ENCODE measurements around the gene DHX9.
"Not testable (repeated sequence)": the region's sequence is repeated elsewhere in the genome, so short reads cannot be mapped to it uniquely, and the experiment has no call there.

DHX9 gene

DNA sequence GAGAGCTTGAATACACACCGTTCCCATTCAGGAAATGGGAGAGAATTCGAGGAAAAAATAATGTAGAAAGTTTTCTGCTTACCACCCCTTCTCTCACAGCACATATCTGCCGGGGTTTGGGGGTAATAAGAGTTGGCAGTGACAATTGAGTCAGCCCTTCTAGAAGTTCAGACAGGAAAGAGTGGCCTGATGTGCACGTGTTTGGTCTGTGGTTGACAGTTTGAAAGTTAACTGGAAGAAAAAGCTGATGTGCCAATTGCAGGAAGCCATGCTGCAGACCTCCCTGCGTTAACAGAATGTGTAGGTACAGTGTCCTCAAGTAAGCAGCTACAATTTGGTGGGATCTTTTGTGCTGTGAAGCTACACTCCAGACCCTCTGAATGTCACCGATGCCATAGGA lies 50.9 kb downstream of the DHX9 start:
- no peak overlapping the region for H3K4me3 ChIP-seq (replicated peaks; ENCODE audit: insufficient read depth, low read length)
- no peaks in the 10 kb centered on the region for H3K27me3 ChIP-seq (ENCODE audit: insufficient read depth, poor library complexity, severe bottlenecking)
- peak; percentile 29 to 83 for DNase-seq (ENCODE audit: low read depth in 1 of 2, low spot score in 1 of 2)
- TF ChIP-seq, protein P1, sequence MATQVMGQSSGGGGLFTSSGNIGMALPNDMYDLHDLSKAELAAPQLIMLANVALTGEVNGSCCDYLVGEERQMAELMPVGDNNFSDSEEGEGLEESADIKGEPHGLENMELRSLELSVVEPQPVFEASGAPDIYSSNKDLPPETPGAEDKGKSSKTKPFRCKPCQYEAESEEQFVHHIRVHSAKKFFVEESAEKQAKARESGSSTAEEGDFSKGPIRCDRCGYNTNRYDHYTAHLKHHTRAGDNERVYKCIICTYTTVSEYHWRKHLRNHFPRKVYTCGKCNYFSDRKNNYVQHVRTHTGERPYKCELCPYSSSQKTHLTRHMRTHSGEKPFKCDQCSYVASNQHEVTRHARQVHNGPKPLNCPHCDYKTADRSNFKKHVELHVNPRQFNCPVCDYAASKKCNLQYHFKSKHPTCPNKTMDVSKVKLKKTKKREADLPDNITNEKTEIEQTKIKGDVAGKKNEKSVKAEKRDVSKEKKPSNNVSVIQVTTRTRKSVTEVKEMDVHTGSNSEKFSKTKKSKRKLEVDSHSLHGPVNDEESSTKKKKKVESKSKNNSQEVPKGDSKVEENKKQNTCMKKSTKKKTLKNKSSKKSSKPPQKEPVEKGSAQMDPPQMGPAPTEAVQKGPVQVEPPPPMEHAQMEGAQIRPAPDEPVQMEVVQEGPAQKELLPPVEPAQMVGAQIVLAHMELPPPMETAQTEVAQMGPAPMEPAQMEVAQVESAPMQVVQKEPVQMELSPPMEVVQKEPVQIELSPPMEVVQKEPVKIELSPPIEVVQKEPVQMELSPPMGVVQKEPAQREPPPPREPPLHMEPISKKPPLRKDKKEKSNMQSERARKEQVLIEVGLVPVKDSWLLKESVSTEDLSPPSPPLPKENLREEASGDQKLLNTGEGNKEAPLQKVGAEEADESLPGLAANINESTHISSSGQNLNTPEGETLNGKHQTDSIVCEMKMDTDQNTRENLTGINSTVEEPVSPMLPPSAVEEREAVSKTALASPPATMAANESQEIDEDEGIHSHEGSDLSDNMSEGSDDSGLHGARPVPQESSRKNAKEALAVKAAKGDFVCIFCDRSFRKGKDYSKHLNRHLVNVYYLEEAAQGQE (IDR thresholded peaks at IDR 0.05; ENCODE audit: insufficient replicate concordance, low read depth) = no peak
- TF ChIP-seq POLR2AphosphoS5 (IDR thresholded peaks at IDR 0.05; ENCODE audit: low read depth) = peak; percentile 71
- peak overlapping the region; percentile 68 for H3K27ac ChIP-seq (replicated peaks)

DNA sequence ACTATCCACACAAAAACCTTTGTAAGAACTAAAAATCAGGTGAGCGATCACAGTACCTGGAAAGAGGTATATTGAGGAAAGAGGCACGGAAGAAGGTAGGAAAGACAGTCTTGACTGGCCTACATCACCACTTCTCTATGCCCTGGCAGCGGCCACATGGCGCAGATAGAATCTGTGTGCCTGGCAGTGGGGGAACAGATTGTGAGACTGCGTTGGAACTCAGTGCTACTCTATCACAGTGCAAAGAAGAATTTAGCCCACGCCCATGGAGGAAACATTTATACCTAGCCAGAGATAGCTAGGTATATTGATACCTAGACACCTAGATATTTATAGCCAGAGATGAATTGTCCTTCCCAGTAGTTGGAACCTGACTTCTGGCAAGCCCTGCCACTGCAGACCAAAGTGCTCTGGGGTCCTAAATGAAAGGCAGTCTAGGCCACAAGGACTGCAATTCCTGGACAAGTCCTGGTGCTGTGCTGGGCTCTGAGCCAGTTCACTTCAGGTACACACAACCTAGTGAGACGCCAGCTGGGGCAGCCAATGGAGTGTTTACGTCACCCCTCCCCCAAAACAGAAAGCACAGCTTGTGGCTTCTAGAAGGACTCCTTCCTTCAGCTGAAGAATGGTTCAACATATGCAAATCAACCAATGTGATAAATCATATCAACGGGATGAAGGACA lies 51.9 kb downstream of the DHX9 start:
- peak overlapping the region; percentile 68; the same call in 1 of the 2 replicates for H3K27ac ChIP-seq (replicated peaks)
- H3K4me3 ChIP-seq (replicated peaks; ENCODE audit: insufficient read depth, low read length) = no peak overlapping the region
- no peak for DNase-seq (ENCODE audit: low read depth in 1 of 2, low spot score in 1 of 2)
- TF ChIP-seq SPI1 (IDR thresholded peaks at IDR 0.05; ENCODE audit: borderline replicate concordance, low read depth) = no peak
- TF ChIP-seq, protein P2, sequence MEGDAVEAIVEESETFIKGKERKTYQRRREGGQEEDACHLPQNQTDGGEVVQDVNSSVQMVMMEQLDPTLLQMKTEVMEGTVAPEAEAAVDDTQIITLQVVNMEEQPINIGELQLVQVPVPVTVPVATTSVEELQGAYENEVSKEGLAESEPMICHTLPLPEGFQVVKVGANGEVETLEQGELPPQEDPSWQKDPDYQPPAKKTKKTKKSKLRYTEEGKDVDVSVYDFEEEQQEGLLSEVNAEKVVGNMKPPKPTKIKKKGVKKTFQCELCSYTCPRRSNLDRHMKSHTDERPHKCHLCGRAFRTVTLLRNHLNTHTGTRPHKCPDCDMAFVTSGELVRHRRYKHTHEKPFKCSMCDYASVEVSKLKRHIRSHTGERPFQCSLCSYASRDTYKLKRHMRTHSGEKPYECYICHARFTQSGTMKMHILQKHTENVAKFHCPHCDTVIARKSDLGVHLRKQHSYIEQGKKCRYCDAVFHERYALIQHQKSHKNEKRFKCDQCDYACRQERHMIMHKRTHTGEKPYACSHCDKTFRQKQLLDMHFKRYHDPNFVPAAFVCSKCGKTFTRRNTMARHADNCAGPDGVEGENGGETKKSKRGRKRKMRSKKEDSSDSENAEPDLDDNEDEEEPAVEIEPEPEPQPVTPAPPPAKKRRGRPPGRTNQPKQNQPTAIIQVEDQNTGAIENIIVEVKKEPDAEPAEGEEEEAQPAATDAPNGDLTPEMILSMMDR (IDR thresholded peaks at IDR 0.05; ENCODE audit: insufficient read depth, low read length) = no peak
- no peak; the same call in 1 of the 2 replicates for TF ChIP-seq POLR2AphosphoS5 (IDR thresholded peaks at IDR 0.05; ENCODE audit: low read depth)
- no peak for TF ChIP-seq GABPA (IDR thresholded peaks at IDR 0.05; ENCODE audit: low read depth)
- TF ChIP-seq, protein P1 (IDR thresholded peaks at IDR 0.05; ENCODE audit: insufficient replicate concordance, low read depth) = no peak
- no peaks in the 10 kb centered on the region for H3K27me3 ChIP-seq (ENCODE audit: insufficient read depth, poor library complexity, severe bottlenecking)

DNA sequence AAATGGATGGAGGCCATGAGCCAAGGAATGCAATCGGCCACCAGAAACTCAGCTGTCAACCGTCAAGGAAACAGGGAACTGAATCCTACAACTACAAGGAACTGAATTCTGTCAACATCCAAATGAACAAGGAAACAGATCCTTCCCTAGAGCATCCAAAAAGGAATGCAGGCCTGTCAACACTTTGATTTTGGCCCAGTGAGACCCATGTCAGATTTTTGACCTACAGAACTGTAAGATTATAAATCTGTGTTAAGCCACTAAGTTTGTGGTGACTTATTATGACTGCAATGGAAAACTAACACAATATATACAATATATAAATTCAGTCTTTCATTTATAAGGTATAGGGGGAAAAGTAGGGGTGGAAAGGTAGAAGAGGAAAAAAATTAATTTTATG lies 58.5 kb downstream of the DHX9 start:
- no peak overlapping the region for H3K4me3 ChIP-seq (replicated peaks; ENCODE audit: insufficient read depth, low read length)
- no peaks in the 10 kb centered on the region for H3K27me3 ChIP-seq (ENCODE audit: insufficient read depth, poor library complexity, severe bottlenecking)
- TF ChIP-seq, protein P1 (IDR thresholded peaks at IDR 0.05; ENCODE audit: insufficient replicate concordance, low read depth) = no peak
- TF ChIP-seq, protein P2 (IDR thresholded peaks at IDR 0.05; ENCODE audit: insufficient read depth, low read length) = no peak
- TF ChIP-seq POLR2AphosphoS5 (IDR thresholded peaks at IDR 0.05; ENCODE audit: low read depth) (no peak), GABPA (IDR thresholded peaks at IDR 0.05; ENCODE audit: low read depth) (no peak), SPI1 (IDR thresholded peaks at IDR 0.05; ENCODE audit: borderline replicate concordance, low read depth) (no peak)
- H3K27ac ChIP-seq (replicated peaks) = no peak overlapping the region
- no peak for DNase-seq (ENCODE audit: low read depth in 1 of 2, low spot score in 1 of 2)

DNA sequence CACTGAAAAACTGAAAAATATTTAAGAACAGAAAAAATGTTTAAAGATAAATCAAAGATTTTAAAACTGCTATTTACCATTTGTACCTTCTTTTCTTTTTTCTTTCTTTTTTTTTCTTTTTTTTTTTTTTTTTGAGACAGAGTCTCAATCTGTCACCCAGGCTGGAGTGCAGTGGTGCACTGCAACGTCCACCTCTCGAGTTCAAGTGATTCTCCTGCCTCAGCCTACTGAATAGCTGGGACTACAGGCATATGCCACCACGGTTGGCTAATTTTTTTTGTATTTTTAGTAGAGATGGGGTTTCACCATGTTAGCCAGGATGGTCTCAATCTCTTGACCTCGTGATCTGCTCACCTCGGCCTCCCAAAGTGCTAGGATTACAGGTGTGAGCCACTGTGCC lies 62.8 kb downstream of the DHX9 start:
- not testable (repeated sequence) for H3K27ac ChIP-seq (replicated peaks); H3K4me3 ChIP-seq (replicated peaks; ENCODE audit: insufficient read depth, low read length); H3K27me3 ChIP-seq (ENCODE audit: insufficient read depth, poor library complexity, severe bottlenecking); DNase-seq (ENCODE audit: low read depth in 1 of 2, low spot score in 1 of 2)

All from HL-60 (cell line).